Stimulated activated naive B cell treated with anti-CD40 and anti-IgM and Interleukin-4, amounts not matched to agents 10 μg/mL and 1 μg/mL and 100 μg/mL, for 72 hours (primary cell): ENCODE results near the gene SERINC5.
"Not testable (repeated sequence)": the region's sequence is repeated elsewhere in the genome, so short reads cannot be mapped to it uniquely, and the experiment has no call there.

ENCODE experiments used
- ATAC-seq, 2 donors: fragments of 150-1000 bp; cut with Tn5 transposase; replicated peaks; 2 replicates each; pipeline ENCODE4 v1.10.0; 2021; ENCODE audit warnings: moderate library complexity in 1 of 2
- DNase-seq: peaks from one replicate; pipeline ENCODE4 v3.0.0; 2021
- H3K27ac Mint-ChIP-seq: one replicate; pipeline ENCODE4 v1.8.0; 2022; ENCODE audit warnings: mild to moderate bottlenecking, mixed read lengths
- H3K27me3 Mint-ChIP-seq, 2 donors: one replicate each; pipeline ENCODE4 v1.8.0; 2022; ENCODE audit warnings: mixed read lengths in 2 of 2
- H3K36me3 Mint-ChIP-seq, 2 donors: one replicate each; pipeline ENCODE4 v1.8.0; 2022; ENCODE audit warnings: mixed read lengths in 2 of 2, mild to moderate bottlenecking in 1 of 2
- H3K4me1 Mint-ChIP-seq, 2 donors: one replicate each; pipeline ENCODE4 v1.8.0; 2022; ENCODE audit warnings: mixed read lengths in 2 of 2, mild to moderate bottlenecking in 1 of 2
- H3K4me3 Mint-ChIP-seq, 2 donors: one replicate each; pipeline ENCODE4 v1.8.0; 2022; ENCODE audit warnings: mild to moderate bottlenecking in 2 of 2, mixed read lengths in 2 of 2, moderate library complexity in 1 of 2
- H3K9me3 Mint-ChIP-seq, 2 donors: one replicate each; pipeline ENCODE4 v1.8.0; 2022; ENCODE audit warnings: mixed read lengths in 2 of 2, mild to moderate bottlenecking in 1 of 2

The SERINC5 gene

DNA sequence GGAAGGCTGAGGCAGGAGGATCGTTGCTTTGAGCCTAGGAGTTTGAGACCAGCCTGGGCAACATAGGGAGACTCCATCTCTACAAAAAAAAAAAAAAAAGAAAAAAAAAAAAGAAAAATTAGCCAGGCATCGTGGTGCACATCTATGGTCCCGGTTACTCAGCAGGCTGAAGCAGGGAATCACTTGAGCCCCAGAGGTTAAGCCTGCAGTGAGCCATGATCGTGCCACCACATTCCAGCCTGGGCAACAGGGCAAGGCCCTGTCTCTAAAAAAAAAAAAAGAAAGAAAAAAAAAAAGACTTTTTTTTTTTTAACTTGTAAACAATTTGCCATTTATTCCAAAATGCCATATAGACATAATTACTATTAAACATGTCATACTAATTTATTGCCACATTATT is 64.5 kb downstream of the SERINC5 start:
- H3K36me3 Mint-ChIP-seq = peaks cover 8 to 12% of the 10 kb centered on the region in 2 donors
- ATAC-seq (peak in 1 of 2 donors; percentile 22), DNase-seq (no peak)
- H3K27me3 Mint-ChIP-seq = no peaks in the 10 kb centered on the region
- peaks cover 27 to 69% of the 10 kb centered on the region in 2 donors for H3K4me1 Mint-ChIP-seq
- peak overlapping the region in 1 of 2 donors; percentile 76 for H3K4me3 Mint-ChIP-seq
- H3K9me3 Mint-ChIP-seq = no peaks in the 10 kb centered on the region
- peak overlapping the region; percentile 90 for H3K27ac Mint-ChIP-seq

DNA sequence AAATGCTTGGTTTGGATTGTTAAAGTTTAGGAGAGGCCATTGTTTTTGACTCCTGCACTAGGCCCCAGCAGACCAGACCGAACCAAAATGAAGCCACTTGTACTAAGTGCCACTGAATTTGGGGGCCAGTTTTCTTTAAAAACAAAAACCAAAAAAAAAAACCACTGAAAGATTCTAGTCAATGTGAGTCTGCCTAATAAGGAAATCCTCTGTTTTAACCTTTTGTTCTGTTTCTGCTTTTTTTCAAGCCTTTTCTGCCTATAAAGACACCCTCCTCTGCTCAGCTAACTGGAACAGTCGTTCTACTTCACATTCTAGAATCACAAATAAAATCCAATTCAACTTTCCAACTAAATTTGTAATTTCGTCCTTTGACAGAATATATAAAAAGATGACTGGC is 64.9 kb downstream of the SERINC5 start:
- Mint-ChIP-seq H3K4me1 (peaks cover 28 to 68% of the 10 kb centered on the region in 2 donors), H3K27ac (peak overlapping the region; percentile 90), H3K9me3 (no peaks in the 10 kb centered on the region), H3K36me3 (peaks cover 4 to 9% of the 10 kb centered on the region in 2 donors), H3K4me3 (peak overlapping the region; percentile 45 to 76), H3K27me3 (no peaks in the 10 kb centered on the region)
- no peak for DNase-seq
- ATAC-seq = peak; percentile 73 to 83

DNA sequence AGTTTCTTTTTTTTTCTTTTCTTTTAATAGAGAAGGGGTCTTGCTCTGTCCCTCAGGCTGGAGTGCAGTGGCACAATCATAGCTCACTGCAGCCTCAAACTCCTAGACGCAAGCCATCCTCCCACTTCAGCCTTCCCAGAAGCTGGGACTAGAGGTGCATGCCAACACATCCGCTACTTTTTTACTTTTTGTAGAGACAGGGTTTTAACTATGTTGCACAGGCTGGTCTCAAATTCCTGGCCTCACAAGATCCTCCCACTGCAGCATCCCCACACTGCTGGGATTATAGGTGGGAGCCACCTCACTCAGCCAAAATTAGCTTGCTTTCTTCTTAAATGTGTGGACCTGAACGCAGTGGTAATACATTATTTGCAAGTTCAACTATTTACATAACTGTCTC is 66.1 kb downstream of the SERINC5 start:
- Mint-ChIP-seq H3K36me3 (peaks cover 0 to 11% of the 10 kb centered on the region in 2 donors), H3K4me3 (no peak overlapping the region), H3K27ac (peak overlapping the region; percentile 14), H3K27me3 (no peaks in the 10 kb centered on the region), H3K4me1 (peaks cover 30 to 74% of the 10 kb centered on the region in 2 donors), H3K9me3 (no peaks in the 10 kb centered on the region)
- DNase-seq (no peak), ATAC-seq (no peak)

DNA sequence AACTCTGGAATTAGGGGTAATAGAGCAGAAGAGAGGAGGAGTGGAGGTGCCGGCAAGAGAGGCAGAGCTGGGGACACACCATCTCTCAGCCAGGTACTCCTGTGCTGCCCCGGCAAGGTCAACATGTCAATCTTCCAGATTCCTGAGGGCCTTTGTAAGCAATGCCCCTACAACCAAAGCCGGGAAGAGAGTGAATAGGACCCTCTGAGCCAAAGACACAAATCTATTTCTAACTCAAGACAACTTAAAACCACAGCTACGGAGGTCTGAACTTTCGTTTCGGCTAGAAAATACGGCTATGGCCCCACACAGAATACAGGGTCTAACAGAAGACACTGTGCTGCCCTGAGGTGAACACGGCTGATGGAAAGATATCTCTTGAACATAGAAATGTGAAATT is 66.6 kb downstream of the SERINC5 start:
- Mint-ChIP-seq H3K4me1 (peaks cover 32 to 75% of the 10 kb centered on the region in 2 donors), H3K4me3 (peak overlapping the region; percentile 53 to 69), H3K9me3 (no peaks in the 10 kb centered on the region), H3K36me3 (peaks cover 0 to 11% of the 10 kb centered on the region in 2 donors), H3K27ac (no peak overlapping the region), H3K27me3 (no peaks in the 10 kb centered on the region)
- DNase-seq = no peak
- ATAC-seq = no peak

DNA sequence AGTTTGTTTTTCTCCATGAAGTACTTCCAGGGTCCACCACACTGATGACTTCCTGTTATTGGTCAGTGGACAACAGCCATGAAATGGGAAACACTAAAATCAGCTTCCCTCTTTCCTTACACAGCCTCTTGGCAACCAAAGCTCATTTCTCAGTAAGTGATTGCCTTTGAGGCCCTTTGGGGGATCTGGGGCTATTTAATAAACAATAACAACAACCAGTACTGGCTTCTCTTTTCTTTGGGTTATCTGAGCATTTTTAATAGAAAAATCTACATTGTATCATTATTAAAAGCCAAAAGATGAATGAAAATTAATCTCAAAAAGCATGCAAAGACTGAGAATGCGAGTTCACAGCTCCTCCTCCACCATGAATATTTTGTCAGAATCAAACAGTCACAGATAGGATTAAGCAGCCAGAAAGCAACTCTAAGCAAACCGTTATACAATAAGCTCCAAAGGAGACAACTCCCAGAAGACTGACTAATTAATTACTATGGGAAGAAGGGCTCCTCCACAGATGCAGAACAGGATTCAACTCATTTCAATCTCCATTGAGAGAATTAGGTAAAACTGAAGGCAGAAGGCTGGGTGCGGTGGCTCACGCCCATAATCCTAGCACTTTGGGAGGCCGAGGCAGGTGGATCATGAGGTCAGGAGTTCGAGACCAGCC is 68.3 kb downstream of the SERINC5 start:
- H3K9me3 Mint-ChIP-seq = no peaks in the 10 kb centered on the region
- H3K27ac Mint-ChIP-seq = peak overlapping the region; percentile 2
- no peak overlapping the region for H3K4me3 Mint-ChIP-seq
- ATAC-seq = no peak
- no peaks in the 10 kb centered on the region for H3K27me3 Mint-ChIP-seq
- no peak for DNase-seq
- peaks cover 0 to 11% of the 10 kb centered on the region in 2 donors for H3K36me3 Mint-ChIP-seq
- peaks cover 38 to 75% of the 10 kb centered on the region in 2 donors for H3K4me1 Mint-ChIP-seq

DNA sequence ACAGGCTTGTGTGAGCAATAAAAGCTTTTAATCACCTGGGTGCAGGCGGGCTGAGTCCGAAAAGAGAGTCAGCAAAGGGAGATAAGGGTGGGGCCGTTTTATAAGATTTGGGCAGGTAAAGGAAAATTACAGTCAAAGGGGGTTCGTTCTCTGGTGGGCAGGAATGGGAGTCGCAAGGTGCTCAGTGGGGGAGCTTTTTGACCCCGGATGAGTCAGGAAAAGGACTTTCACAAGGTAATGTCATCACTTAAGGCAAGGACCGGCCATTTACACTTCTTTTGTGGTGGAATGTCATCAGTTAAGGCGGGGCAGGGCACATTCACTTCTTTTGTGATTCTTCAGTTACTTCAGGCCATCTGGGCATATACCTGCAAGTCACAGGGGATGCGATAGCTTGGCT is 70.3 kb downstream of the SERINC5 start:
- not testable (repeated sequence) for DNase-seq, H3K9me3 Mint-ChIP-seq, H3K4me3 Mint-ChIP-seq, H3K27me3 Mint-ChIP-seq, ATAC-seq
- Mint-ChIP-seq H3K36me3 (peaks cover 0 to 16% of the 10 kb centered on the region in 2 donors), H3K4me1 (peaks cover 38 to 75% of the 10 kb centered on the region in 2 donors), H3K27ac (peak overlapping the region; percentile 54)

DNA sequence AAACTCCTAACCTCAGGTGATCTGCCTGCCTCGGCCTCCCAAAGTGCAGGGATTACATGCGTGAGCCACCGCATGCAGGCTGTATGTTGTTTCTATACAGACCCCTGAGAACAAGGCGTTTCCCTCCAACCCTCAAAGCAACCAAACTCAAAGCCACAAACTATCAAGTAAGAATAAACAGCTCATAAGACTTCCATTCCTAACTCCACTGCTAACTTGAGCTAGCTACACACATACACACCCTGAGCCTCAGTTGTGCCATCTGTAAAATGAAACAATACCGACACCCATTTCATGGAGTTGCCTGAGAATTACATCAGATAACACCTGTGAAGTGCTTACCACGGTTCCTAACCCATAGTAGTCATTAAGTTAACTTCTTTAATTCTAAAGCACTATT is 70.8 kb downstream of the SERINC5 start:
- Mint-ChIP-seq H3K9me3 (no peaks in the 10 kb centered on the region), H3K36me3 (peaks cover 0 to 17% of the 10 kb centered on the region in 2 donors), H3K27ac (peak overlapping the region; percentile 54), H3K27me3 (no peaks in the 10 kb centered on the region), H3K4me3 (no peak overlapping the region), H3K4me1 (peaks cover 40 to 77% of the 10 kb centered on the region in 2 donors)
- DNase-seq = no peak
- ATAC-seq = no peak

DNA sequence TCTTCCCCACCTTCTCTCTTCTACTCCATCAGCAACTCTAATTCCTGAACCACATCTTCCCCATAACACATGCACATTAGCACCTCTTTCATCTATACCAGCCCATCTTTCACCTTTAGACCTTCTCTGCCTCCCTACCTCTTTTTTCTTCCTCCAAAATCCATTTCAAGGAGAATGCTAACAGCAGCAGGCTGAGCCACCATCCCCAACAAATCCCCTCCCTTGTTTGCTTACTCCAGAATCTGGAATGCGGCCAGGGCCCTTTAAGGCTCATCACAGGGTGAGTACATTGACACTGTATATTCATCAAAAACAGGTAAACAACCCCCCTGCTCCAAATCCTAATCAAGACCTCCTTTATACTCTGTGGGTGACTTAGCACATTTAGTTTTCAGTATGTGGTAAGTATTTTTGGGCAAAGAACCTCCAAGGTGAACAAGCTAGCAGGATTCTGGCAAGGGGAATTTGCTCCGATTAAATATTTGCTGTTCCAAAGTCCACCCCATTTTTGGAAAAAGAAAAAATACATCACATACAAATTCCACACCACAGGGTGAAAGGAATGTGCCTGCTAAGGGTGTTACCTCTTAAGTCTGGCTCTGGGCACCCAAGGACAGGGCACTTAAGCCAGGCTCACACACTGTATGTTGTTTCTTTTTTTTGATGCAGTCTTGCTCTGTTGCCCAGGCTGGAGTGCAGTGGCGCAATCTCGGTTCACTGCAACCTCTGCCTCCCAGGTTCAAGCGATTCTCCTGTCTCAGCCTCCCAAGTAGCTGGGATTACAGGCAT is 71.4 kb downstream of the SERINC5 start:
- no peak for DNase-seq

DNA sequence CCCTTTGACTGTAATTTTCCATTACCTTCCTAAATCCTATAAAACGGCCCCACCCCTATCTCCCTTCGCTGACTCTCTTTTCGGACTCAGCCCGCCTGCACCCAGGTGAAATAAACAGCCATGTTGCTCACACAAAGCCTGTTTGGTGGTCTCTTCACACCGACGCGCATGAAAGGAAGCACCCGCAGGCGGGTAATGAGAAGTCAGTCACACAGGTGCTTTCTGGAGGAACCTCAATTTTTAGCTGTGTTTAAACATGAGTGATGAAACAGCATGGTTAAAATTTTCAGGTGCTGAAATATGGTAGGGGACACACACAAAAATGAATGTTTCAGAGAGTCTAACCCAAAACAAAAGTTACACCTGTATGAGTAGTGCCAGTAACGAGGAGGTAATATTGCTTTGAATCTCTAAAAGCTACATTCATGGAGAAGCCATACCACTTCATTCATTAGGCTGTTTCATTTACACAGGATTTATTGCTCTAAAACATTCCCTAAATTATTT is 72.1 kb downstream of the SERINC5 start:
- Mint-ChIP-seq H3K27ac (peak overlapping the region; percentile 66), H3K4me3 (peak overlapping the region; percentile 40 to 47), H3K4me1 (peaks cover 40 to 71% of the 10 kb centered on the region in 2 donors), H3K36me3 (peaks cover 0 to 17% of the 10 kb centered on the region in 2 donors)
- DNase-seq, H3K27me3 Mint-ChIP-seq, H3K9me3 Mint-ChIP-seq: not testable (repeated sequence)
- peak; percentile 73 to 74 for ATAC-seq

More for the DNA sequence above, 71.4 kb downstream of the SERINC5 start:
- Mint-ChIP-seq H3K9me3 (no peaks in the 10 kb centered on the region), H3K36me3 (peaks cover 0 to 17% of the 10 kb centered on the region in 2 donors), H3K27ac (no peak overlapping the region), H3K27me3 (no peaks in the 10 kb centered on the region), H3K4me3 (peak overlapping the region; percentile 0 to 25), H3K4me1 (peaks cover 40 to 77% of the 10 kb centered on the region in 2 donors)
- no peak for ATAC-seq

DNA sequence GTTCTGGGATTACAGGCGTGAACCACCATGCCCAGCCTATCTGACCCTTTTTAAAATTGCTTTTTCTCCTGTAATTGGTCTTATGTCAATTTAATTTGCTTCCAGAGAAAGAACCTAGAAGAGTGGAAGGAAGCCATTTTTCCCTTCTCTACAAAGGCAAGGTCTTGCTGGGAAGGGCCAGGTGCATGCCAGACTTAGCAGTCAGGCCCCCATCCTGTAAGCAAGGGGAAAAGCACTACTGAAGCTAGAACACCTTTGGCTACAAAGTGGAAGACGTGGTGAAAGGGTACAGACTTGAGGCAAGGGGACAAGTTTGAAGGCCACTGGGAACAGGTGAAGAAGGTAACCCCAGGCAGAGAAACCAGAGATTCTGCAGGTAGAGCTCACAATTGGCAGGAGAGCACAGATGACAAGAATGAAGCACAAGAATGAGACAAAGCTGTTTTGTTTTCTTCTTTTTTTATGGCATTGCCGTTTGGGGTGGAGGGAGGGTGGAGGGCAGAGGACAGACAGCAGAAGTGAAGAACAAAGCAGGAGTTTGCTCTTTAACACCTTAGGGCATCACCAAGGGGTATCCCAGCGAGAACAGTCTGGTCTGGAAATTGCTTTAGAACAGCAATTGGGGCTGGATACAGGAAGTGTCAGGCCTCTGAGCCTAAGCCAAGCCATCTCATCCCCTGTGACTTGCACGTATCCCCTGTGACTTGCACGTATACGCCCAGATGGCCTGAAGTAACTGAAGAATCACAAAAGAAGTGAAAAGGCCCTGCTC is 72.9 kb downstream of the SERINC5 start:
- Mint-ChIP-seq H3K4me3 (peak overlapping the region; percentile 40 to 50), H3K27me3 (no peaks in the 10 kb centered on the region), H3K27ac (peak overlapping the region; percentile 66), H3K9me3 (no peaks in the 10 kb centered on the region), H3K36me3 (peaks cover 0 to 17% of the 10 kb centered on the region in 2 donors), H3K4me1 (peaks cover 40 to 70% of the 10 kb centered on the region in 2 donors)
- DNase-seq = no peak
- ATAC-seq = peak; percentile 73 to 74

DNA sequence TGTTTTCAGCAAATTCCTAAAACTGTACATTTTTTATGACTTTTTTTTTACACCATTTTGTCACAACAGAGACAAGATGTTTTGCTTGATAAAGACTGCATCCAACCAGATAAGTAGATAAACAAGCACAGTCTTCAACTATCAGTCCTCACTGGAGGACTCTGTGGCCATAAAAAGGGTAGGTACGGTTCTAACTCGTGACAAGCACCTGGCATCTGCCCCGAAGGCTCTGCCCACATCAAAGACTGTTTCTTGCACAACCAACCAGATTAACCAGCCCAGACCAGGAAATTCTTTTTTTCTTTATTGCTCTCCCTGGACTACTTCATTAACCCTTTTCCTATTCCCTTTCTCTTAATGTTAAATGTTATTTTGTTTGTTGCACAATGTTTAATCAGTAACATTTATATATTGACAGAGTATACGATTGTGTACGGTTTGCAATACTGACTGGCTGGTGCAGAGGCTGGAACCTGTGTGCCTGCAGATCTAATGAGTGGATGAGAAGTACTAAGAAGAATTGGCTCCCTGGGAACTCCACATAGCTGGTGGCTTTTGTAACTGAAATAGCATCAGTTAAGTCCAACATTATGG is 74.1 kb downstream of the SERINC5 start:
- Mint-ChIP-seq H3K4me1 (peaks cover 38 to 70% of the 10 kb centered on the region in 2 donors), H3K9me3 (no peaks in the 10 kb centered on the region), H3K4me3 (no peak overlapping the region)

DNA sequence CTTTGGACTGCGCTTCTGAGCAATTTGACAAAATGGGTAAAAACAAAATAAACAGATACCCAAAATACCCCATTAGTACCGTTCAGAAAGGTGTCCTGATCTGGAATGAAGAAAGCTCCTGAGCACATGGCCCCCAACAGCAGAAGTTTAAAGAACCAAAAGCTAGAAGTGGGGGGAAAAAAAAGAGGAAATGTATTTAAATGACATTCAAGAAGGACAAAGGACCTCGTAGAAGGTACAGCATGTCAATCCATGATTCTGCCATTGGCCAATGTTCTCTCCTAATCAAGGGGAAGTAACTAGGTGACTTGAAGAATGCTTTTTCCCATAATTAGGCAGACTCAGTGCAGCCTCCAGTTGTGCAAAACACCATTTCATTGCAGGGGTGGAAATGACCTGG is 78.6 kb downstream of the SERINC5 start:
- Mint-ChIP-seq H3K36me3 (peaks cover 29 to 40% of the 10 kb centered on the region in 2 donors), H3K4me3 (no peak overlapping the region), H3K27me3 (no peaks in the 10 kb centered on the region), H3K9me3 (peaks cover 0 to 2% of the 10 kb centered on the region in 2 donors), H3K4me1 (peaks cover 15 to 29% of the 10 kb centered on the region in 2 donors), H3K27ac (no peak overlapping the region)
- ATAC-seq (no peak), DNase-seq (no peak)

More for the DNA sequence above, 74.1 kb downstream of the SERINC5 start:
- Mint-ChIP-seq H3K27me3 (no peaks in the 10 kb centered on the region), H3K36me3 (peaks cover 9 to 26% of the 10 kb centered on the region in 2 donors), H3K27ac (no peak overlapping the region)
- DNase-seq (no peak), ATAC-seq (peak; percentile 46 to 63)

DNA sequence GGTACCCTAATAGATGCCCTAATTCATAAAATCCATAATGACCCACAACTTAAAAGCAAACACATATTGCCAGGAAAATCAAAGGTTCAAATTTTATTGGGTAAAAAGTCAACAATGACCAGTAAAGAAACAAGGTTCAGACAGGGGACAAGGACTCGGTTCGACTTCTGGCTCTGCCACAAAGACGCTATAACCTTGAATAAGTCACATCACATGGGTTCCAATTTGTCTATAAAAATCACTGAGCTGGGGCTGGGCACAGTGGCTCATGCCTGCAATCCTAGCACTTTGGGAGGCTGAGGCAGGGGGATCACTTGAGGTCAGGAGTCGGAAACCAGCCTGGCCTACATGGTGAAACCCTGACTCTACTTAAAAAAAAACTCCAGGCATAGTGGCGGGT is 80.5 kb downstream of the SERINC5 start:
- Mint-ChIP-seq H3K27ac (no peak overlapping the region), H3K36me3 (peaks cover 33 to 39% of the 10 kb centered on the region in 2 donors), H3K27me3 (no peaks in the 10 kb centered on the region), H3K9me3 (peaks cover 0 to 2% of the 10 kb centered on the region in 2 donors), H3K4me1 (peaks cover 0 to 10% of the 10 kb centered on the region in 2 donors), H3K4me3 (no peak overlapping the region)
- no peak for ATAC-seq
- DNase-seq = no peak
